ENCODE measurements around the gene IPCEF1.
"Not testable (repeated sequence)": the region's sequence is repeated elsewhere in the genome, so short reads cannot be mapped to it uniquely, and the experiment has no call there.

GRCh38 chr6:154241061-154241460, 115.5 kb downstream of the IPCEF1 start:
- TF ChIP-seq, protein P1, sequence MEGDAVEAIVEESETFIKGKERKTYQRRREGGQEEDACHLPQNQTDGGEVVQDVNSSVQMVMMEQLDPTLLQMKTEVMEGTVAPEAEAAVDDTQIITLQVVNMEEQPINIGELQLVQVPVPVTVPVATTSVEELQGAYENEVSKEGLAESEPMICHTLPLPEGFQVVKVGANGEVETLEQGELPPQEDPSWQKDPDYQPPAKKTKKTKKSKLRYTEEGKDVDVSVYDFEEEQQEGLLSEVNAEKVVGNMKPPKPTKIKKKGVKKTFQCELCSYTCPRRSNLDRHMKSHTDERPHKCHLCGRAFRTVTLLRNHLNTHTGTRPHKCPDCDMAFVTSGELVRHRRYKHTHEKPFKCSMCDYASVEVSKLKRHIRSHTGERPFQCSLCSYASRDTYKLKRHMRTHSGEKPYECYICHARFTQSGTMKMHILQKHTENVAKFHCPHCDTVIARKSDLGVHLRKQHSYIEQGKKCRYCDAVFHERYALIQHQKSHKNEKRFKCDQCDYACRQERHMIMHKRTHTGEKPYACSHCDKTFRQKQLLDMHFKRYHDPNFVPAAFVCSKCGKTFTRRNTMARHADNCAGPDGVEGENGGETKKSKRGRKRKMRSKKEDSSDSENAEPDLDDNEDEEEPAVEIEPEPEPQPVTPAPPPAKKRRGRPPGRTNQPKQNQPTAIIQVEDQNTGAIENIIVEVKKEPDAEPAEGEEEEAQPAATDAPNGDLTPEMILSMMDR (conservative IDR thresholded peaks at IDR 0.05 in 1 of 2, IDR thresholded peaks at IDR 0.05 in 1 of 2; ENCODE audit: low read depth in 1 of 2, low read length in 2 of 2) = not testable (repeated sequence)
- not testable (repeated sequence) for TF ChIP-seq EZH2 (IDR thresholded peaks at IDR 0.05; ENCODE audit: low read length, missing control alignments)

Measured in fibroblast of lung (primary cell).